ENCODE data around the gene MIGA2.
"Not testable (repeated sequence)": the region's sequence is repeated elsewhere in the genome, so short reads cannot be mapped to it uniquely, and the experiment has no call there.

MIGA2 gene

DNA sequence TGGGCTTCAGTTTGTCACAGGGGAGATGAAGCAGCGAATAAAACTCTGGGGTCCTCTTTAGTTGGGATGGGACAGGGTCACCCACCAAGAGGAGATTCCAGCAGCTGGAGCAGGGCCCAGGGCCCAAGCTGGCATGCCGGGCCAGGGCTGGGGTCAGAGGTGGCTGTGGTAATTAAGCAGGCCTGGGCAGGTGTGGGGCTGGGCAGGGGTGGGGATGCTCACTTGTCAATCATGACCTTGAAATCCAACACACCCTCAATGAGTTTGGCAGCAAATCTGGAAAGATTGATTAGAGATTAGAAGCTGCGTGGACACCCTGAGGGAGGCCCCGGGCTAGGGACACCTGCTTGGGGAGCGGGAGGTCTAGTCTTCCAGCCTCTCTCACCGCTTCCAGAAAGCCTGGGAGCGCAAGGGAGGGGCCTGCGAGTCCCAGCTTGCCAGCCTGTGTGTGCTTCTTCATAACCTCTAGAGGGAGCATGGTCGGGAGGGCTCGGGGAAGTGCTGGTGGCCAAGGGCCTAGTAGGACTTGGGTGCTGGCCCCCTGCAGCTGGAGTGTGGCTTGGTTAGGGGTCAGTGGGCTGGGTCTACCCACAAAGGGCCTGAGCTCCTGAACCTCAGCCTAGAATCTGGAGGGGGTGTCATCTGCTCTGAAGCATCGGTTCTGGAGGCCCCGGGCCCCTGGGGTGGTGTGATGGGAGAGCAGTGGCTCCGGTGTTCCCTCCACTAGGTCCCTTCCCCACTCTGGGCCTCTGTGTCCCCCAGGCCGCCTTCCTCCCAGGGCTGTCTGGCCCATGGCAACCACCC, 66.6 kb downstream of the MIGA2 start:
- peak; percentile 58 for DNase-seq

DNA sequence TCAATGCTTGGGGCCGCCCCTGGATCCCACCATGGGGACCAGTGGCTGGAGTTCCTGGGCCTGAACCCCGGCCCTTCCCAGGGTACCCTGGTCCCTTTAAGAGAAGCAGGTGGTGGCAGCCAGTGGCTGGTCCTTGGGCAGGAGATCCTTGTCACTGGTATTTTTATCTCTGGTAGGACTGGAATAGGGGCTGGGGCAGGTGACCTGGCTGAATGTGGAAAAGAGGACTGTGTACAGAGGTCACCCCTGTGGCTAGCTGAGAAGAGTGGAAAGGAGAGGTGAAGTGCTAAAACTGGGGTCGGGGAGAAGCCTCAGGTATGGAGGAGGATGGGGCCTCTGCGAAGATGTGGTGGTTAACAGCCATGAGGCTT, 67.2 kb downstream of the MIGA2 start:
- DNase-seq, result no peak

DNA sequence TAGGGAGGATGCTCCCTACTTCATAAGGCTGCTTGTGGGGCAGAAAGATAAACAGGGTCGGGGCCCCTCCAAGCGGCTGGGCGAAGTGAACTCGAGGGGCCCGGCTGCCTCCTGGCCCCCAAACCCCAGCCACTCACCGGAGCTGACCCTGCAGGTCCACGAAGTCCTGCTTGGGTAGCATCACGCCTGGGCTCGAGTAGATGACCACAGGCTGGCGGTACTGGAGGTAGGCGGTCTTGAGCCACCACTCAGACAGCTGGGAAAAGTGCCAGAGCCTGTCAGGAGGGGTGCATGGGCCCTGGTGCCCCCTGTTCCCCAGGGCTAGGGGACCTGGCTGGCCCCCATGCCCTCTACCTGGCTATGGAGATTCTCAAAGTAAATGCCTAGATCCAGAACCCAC, 67.6 kb downstream of the MIGA2 start:
- DNase-seq, result no peak

DNA sequence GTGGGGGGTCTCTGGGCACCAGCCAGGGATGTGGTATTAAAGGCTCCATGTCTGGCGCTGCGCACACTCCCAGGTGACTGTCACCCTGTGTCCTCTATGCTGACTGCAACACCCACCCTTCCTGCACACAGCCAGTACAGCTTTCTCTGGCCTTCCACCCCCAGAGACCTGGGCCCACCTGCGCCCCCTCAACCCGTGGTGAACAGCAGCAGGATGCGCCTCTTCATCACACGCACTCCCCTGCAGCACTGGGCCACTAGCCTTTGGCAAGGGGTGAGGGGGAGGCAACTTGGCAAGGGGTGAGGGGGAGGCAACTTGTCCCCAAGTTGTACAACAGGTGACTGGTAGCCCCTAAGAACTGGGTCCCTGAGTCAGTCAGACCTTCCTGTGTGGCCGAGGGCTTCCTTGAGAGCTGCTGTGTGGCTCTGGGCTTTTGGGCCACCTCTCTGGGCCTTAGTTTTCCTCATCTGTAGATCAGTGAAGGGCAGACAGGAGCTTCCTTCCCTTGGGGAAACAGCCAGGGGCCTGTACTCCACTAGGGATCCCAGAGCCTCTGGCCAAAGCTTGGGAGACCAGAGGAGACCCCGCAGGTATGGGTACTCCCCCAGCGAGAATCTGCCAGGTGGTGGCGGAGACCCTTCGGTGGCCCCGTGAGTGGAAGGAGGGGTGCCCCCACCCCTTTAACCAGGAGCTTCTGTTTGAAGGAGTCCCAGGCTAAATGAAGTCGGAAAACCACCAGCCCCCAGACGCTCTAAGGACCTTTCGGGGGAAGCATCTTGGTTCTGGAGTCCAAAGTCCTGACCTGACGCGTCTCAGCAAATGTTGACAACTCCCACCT, 69.7 kb downstream of the MIGA2 start:
- no peak for DNase-seq

DNA sequence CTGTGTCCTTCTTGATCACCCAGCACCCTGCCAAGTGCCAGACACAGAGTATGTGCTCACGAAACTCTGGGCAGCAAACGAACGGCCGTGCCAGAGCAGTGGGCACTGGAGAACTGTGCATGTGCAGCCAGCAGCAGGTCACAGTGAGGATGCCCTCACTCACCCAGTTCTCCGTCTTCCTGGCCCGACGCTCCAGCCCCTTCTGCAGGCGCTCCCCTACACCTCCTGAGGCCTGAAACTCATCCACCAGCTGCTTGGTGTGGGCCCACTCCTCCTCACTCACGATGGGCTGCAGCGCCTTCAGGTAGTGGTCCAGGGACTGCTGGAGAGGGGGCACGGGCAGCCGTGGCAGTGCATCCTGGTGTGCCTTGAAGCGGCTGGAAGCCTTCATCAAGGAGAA, 71.2 kb downstream of the MIGA2 start:
- no peak for DNase-seq

DNA sequence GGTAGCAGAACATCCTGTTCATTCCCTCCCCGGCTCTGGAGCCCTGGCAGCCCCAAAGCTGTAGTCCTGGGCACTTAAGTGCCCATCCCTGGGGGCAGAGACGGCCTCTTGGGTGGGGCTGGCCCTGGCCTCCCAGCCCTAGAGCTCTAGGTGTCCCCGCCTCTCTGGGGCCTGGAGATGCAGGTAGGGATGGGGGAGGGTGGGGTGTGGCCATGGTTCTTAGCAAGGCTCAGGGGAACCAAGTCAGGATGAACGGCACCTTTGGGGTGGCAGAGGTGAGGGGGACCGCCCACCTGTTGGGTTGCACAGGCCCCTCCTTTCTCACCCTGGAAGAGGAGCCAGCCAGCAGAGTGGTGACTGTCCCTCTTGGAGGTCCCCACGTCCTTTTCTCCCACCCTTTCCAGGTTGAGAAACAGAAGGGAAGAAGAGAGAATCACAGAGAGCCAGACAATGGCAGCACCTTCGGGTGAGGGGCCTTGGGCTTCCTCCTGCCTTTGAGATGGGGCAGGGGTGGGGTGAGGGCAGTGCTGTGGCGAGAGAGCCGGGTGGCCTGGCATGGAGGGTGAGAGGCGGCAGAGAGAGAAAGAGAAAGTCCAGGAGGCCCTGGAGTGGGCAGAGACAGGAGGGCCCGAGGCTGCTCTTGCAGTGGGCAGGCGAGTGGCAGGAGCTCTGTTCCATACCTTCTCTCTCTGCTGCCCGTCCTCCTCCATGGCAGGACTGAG, 71.8 kb downstream of the MIGA2 start:
- no peak for DNase-seq

DNA sequence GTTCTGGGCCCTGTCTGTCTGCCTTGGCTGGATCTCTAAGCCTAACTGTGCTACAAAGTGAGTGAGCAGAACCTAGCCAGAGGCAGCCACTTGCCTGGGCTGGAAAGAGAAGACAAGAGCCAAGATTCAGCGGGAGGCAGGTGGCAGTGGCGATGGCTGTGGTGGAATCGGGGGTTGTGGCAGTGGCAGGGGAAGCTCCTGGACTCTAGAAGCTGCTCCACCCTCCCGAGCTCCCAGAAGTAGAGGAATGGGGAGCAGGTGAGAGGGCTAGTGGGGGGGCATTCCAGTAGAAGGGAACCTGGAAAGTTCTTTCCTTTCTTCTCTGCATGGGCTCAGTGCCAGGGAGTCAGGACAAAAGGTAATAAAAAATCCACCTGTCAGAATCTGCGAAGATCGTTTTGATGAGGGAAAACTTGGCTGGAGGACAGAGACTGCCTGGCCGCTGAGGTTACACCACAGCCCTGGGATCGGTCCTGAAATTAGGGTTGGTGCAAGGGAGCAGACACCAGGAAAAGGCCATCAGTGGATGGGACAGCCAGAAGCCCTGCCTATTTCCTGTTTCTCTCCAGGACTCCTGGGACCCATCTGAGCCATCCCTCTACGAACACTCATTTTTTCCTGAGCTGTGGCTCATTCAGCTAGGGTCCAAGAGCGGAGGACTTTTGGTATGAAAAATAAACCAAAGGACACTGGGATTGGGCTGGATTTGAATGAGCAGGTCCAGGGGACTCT, 72.5 kb downstream of the MIGA2 start:
- no peak for DNase-seq

DNA sequence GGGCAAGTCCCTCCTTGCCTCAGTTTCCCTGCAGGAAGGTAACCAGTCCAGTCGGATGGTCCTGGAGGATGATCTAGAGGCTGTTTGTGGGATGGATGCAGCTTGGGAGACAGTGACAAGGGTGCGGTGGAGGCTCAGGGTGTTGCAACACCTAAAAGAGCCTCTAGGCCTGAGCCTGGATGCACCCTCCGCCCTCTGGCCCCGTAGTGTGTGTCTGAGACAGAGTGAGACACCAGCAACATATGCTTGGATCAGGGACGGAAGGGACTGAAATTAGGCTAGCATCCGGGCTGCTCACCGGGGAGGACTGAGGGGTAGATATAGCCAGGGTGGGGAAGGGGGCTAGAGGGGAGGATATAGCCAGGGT, 73.1 kb downstream of the MIGA2 start:
- DNase-seq, result no peak

DNA sequence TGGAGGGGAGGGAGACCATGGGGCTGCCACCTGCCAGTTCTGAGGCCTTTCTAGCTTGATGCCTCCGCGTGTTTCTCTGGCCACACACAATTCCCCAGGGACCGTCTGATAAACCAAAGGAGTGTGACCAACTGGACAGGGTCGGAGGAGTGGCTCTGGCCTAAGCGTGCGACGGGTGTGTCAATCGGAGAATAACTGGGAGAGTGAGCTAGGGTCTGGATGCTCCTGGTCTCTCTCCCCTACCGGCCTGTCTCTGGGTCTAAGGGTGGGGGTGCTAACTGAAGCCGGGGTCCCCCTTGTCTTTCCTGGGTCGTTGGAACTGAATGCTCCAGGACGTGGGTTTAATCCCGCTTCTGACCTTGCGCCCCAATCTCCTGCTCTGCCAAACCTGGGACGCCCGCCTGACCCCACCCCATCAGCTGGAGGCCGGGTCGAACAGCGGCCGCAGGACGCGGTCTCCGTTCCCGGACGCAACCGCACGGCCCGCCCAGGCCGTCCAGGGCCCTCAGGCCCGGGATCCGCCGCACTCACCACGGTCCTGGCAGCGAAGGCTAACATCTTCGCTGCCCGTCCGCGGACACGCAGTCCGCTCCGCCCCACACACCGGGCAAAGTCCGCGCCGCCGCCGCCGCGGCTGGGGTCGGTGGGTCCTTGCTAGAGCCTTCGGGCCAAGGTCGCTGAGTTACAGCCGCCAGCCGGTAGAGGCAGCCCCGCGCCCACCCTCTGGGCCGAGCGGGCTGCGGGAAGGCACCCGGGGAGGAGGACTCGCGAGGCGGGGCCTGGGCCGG, 73.7 kb downstream of the MIGA2 start:
- DNase-seq, result no peak

DNA sequence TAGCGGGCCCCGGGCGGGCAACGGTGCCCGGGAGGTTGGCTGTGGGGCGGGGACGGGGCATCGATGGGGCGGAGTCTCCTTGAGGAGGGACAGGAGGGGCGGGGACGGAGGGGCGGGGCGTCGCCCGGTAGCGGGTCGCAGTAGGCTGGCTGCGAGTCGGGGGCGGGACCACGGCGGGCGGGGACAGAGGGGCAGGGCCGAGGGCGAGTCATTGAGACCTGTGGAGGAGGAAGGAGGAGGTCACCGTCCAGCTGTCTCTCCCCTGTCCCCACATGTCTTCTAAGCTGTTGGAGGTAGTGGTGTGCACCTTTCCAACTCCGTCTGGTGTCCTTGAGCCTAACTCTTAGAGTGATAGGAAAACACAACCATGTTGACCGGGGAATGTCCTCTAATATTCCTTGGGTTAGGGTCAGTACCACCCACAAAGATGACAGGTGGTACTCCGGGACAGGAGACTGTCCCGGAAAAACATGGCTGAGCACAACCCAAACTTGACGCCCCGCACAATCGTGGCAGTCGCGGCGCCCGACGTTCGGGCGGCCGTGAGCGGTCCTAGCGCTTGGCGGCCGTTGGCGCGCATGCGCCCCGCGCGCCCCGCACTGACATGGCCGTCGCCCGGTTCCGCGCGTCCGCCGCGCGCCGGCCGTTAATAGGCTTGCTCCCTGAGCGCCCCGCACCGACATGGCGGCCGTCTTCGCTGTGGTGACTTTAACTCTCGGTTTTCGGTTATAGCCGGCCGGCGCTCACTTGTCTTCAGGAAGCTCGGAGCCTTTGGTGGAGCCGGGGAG, 74.5 kb downstream of the MIGA2 start, which contains the start of the genes CRAT and PTPA:
Gene CRAT (minus strand): TSS at position 54 of the 788 bp plus-strand sequence. CDS start 284 bp downstream, outside the sequence.
Gene PTPA (plus strand): TSS at position 676 of the 788 bp plus-strand sequence. CDS start 186 bp downstream, outside the sequence.
- peak; percentile 80 for DNase-seq

DNA sequence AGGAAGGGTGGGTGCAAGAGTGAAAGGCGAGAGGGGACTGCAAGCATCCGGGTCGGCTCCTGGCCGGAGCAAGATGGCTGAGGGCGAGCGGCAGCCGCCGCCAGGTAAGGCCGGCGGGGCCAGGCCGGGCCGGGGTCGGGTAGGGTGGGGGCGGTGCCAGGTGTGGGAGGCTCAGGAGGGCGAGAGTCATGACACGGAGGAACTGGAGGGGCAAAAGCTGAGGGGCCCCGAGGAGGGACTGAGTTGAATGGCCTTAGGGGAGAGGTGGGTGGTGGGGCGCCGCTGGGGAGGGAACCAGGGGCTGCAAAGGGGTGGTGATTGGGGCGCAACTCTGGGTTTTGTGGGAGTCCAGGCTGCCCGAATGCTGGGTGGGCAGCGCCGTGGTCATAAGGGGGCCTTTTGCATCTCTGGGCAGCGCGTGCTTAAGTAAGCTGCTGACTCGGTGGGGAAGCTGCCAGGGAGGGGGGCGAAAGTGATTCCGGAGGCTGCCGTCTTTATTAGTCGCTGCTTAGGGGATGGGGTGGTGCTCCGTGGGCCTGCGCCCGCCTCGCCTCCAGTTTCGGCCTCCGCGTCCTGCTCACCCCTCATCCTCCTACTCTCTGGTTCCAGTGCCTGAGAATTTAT, 75.2 kb downstream of the MIGA2 start:
- no peak for DNase-seq

DNA sequence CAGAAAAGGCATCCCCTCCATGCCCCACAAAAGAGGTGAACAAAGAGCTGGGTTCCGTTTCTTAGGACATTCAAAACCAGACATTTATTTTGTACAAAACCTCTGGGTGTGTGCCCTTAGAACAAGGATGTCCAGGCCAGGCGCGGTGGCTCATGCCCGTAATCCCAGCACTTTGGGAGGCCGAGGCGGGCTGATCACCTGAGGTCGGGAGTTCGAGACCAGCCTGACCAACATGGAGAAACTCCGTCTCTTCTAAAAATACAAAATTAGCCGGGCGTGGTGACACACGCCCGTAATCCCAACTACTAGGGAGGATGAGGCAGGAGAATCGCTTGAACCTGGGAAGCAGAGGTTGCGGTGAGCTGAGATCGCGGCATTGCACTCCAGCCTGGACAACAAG, 76.1 kb downstream of the MIGA2 start:
- not testable (repeated sequence) for DNase-seq

DNA sequence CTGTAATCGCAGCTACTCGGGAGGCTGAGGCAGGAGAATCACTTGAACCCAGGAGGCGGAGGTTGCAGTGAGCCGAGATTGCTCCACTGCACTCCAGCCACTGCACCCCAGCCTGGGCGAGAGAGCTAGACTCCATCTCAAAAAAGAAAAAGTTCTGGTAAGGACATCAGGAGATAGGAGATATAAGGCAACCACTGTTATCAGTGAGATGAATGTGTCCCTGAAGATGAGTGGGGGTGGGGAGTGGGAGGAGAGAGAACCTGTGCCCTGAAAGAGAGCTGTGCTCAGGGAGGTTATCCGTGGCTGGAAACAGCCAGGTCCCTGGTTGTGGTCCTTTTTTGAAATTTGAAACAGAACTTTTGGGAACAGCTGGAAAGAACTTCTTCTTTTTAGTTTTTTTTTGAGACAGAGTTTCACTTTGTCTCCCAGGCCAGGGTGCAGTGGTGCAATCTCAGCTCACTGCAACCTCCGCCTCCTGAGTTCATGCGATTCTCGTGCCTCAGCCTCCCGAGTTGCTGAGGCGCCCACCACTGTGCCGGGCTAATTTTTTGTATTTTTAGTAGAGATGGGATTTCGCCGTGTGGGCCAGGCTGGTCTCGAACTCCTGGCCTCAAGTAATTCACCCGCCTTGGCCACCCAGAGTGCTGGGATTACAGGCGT, 77.3 kb downstream of the MIGA2 start:
- no peak for DNase-seq

DNA sequence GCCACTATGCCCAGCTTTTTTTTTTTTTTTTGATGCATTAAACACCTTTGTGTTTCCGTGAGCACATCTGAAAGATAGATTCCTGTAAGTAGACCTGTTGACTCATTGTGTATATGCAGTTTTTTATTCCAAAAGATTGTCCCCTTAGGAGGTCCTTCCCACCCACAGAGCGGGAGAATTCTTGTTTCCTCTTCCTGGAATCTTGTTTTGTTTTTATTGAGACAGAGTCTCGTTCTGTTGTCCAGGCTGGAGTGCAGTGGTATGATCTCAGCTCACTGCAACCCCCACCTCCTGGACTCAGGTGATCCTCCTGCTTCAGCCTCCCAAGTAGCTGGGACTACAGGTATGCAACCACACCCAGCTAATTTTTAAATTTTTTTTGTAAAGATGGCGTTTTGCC, 82.4 kb downstream of the MIGA2 start:
- no peak for DNase-seq

DNA sequence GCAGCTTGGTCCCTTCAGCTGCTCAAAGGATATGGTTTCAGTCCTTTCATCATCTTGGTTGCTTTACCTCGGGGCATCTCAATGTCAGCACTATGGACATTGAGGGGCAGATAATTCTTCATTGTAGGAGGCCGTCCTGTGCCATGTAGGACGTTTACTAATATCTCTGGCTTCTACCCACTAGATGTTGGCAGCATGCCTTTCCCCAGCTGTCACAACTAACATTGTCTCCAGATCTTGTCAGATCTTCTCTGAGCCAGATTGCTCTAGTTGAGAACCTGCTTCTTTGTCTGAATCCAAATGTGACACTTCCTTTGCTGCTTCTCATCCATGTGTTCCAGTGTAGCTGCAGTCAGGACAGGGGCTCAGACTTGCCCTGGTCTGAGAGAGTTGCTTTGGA, 85.1 kb downstream of the MIGA2 start:
- no peak for DNase-seq

Measured in SHP77 treated with DMSO at 0.1 percent for 48 hours (cell line).